ENCODE data around the gene DZIP1L.

The DZIP1L gene

GRCh38 chr3:138033202-138033691 lies 82.2 kb downstream of the DZIP1L start:
- DNase-seq (ENCODE audit: low read depth, low spot score), result no peak

- no peak for DNase-seq (ENCODE audit: low read depth, low spot score)
Observed at GRCh38 chr3:138032567-138032966, 82.8 kb downstream of the DZIP1L start.

- no peak for DNase-seq (ENCODE audit: low read depth, low spot score)
Observed at GRCh38 chr3:138031536-138031935, 83.9 kb downstream of the DZIP1L start.

- no peak for DNase-seq (ENCODE audit: low read depth, low spot score)
Observed at GRCh38 chr3:138030734-138031280, 84.6 kb downstream of the DZIP1L start.

GRCh38 chr3:138027821-138028220 lies 87.6 kb downstream of the DZIP1L start:
- DNase-seq (ENCODE audit: low read depth, low spot score), result no peak

- DNase-seq (ENCODE audit: low read depth, low spot score), result no peak
Observed at GRCh38 chr3:138025553-138025952, 89.9 kb downstream of the DZIP1L start.

- no peak for DNase-seq (ENCODE audit: low read depth, low spot score)
Observed at GRCh38 chr3:138023754-138024153, 91.7 kb downstream of the DZIP1L start.

GRCh38 chr3:138019281-138020069 lies 95.9 kb downstream of the DZIP1L start:
- no peak for DNase-seq (ENCODE audit: low read depth, low spot score)

- DNase-seq (ENCODE audit: low read depth, low spot score), result no peak
Observed at GRCh38 chr3:138016065-138016464, 99.3 kb downstream of the DZIP1L start.

- DNase-seq (ENCODE audit: low read depth, low spot score), result no peak
Observed at GRCh38 chr3:138012526-138012925, 102.9 kb downstream of the DZIP1L start.

Data from iPS DF 19.7 (cell line).